Spleen (tissue), 11 donors: Measurements from ENCODE around the gene CDC37. TPM values are rescaled to one million over a fixed set of nuclear protein-coding genes. Genes with fewer than 3 reads are reported as not detected.
"Not testable (repeated sequence)": the region's sequence is repeated elsewhere in the genome, so short reads cannot be mapped to it uniquely, and the experiment has no call there.

Source experiments
- DNase-seq: peaks from one replicate; pipeline ENCODE4 v3.0.0-alpha.2; 2020
- H3K27ac ChIP-seq, 8 donors: fragments of 200-600 bp; sonication (generic) in 7 of 8; 1 replicate in 4 of 8; 2 replicates in 4 of 8; pipeline versions ENCODE4 v1.5.0 to v1.8.0; 2016 to 2021; ENCODE audit warnings: inconsistent platforms in 4 of 8, mild to moderate bottlenecking in 4 of 8, moderate library complexity in 1 of 8
- H3K27me3 ChIP-seq, 7 donors: fragments of 200-600 bp; sonication (generic) in 6 of 7; replicated peaks in 1 of 7; 1 replicate in 4 of 7; 2 replicates in 3 of 7; pipeline versions ENCODE4 v1.5.0 to v1.8.0; 2016 to 2021; ENCODE audit warnings: inconsistent platforms in 3 of 7, mild to moderate bottlenecking in 1 of 7
- H3K36me3 ChIP-seq, 6 donors: fragments of 200-600 bp; sonication (generic) in 5 of 6; 1 replicate in 4 of 6; 2 replicates in 2 of 6; pipeline versions ENCODE4 v1.5.0 to v1.8.0; 2016 to 2021; ENCODE audit warnings: inconsistent platforms in 2 of 6
- H3K4me1 ChIP-seq, 6 donors: fragments of 200-600 bp; sonication (generic) in 5 of 6; 1 replicate in 3 of 6; 2 replicates in 3 of 6; pipeline versions ENCODE4 v1.5.0 to v1.8.0; 2016 to 2021; ENCODE audit warnings: inconsistent platforms in 3 of 6
- H3K4me3 ChIP-seq, 8 donors: fragments of 200-600 bp; sonication (generic) in 7 of 8; 1 replicate in 4 of 8; 2 replicates in 4 of 8; pipeline versions ENCODE4 v1.5.0 to v1.8.0; 2016 to 2021; ENCODE audit warnings: inconsistent platforms in 4 of 8, mild to moderate bottlenecking in 4 of 8, moderate library complexity in 2 of 8
- H3K9me3 ChIP-seq, 8 donors: fragments of 200-600 bp; sonication (generic) in 7 of 8; 1 replicate in 4 of 8; 2 replicates in 4 of 8; pipeline versions ENCODE4 v1.5.0 to v1.8.0; 2016 to 2021; ENCODE audit warnings: inconsistent platforms in 4 of 8
- CTCF ChIP-seq, 11 experiments: fragments of 200-600 bp in 7 of 11; fragments of 450-650 bp in 4 of 11; sonication (generic) in 4 of 11; IDR thresholded peaks in 8 of 11; conservative IDR thresholded peaks in 3 of 11; 1 replicate in 7 of 11; 2 replicates in 4 of 11; pipeline versions ENCODE4 v1.4.0 to v1.8.0; 2016 to 2021; ENCODE audit warnings: antibody characterized with exemption in 11 of 11, inconsistent platforms in 4 of 11, mild to moderate bottlenecking in 1 of 11
- POLR2A ChIP-seq, 3 donors: fragments of 450-650 bp; IDR thresholded peaks; one replicate each; pipeline ENCODE4 v1.5.1; 2017; ENCODE audit warnings: antibody characterized with exemption in 3 of 3, mild to moderate bottlenecking in 1 of 3
- POLR2AphosphoS5 ChIP-seq, 3 donors: sonication (generic); formaldehyde crosslinking; IDR thresholded peaks; one replicate each; pipeline ENCODE4 v1.5.1; 2017; ENCODE audit warnings: antibody characterized with exemption in 3 of 3
- WGBS, 5 donors: extraction: QIAGEN DNeasy Blood & Tissue Kit in 3 of 5; methylation state at CpG; one replicate each; pipeline versions ENCODE4 v1.1.5 to v1.1.7; 2013 to 2018; 5-methylcytosine and 5-hydroxymethylcytosine counted together
- intact Hi-C: fragments of 100-400 bp; cut with DNase I; formaldehyde crosslinking; loops from one replicate; pipeline ENCODE4 v1.15.0; 2023; ENCODE audit warnings: low total_unique reads
- polyA plus RNA-seq, 3 donors: library from polyadenylated mRNA; stranded (reverse); fragments of 200-250 nt; gene quantifications; one replicate each; pipeline ENCODE4 v1.2.1, GENCODE V29; 2013
- total RNA-seq, 7 donors: library from RNA; depleted of rRNA in 3 of 7; stranded (reverse); fragments of >200 nt in 3 of 7; fragmentation: NEBNext Ultra II Directional in 4 of 7; extraction: Animal tissue kit (Norgen Biotek cat#: 25700) in 4 of 7; gene quantifications; one replicate each; pipeline versions ENCODE4 v1.1.0 to v1.2.1, GENCODE V29; 2016 to 2021
- donor health status: healthy with polysubstance abuse.
- donor health status: DM: no; HTN: no; CAD: no; lungs with moderate emphysema.
- donor health status: DM: no; HTN: no; CAD: no.
- donor health status: Bipolar disorder and iron deficiency.
- donor health status: healthy.
- donor health status: DM: no; HTN: no; CAD: no.
- donor health status: DM: yes; HTN: yes; CAD: no.

Gene CDC37
- total and polyA plus RNA-seq, 10 donors: 131 to 387 (median 160) TPM

GRCh38 chr19:10390652-10391286 is 12.6 kb downstream of the CDC37 start:
- peaks cover 0 to 58% (median 51%) of the 10 kb centered on the region in 6 donors for H3K36me3 ChIP-seq
- H3K27me3 ChIP-seq: no peaks in the 10 kb centered on the region
- intact Hi-C loops: no loop called here
- peaks cover 0 to 34% (median 10%) of the 10 kb centered on the region in 6 donors for H3K4me1 ChIP-seq
- peak overlapping the region in 1 of 8 donors; percentile 27 for H3K27ac ChIP-seq
- no peaks in the 10 kb centered on the region for H3K9me3 ChIP-seq
- DNase-seq: peak; percentile 84
- no peak overlapping the region for H3K4me3 ChIP-seq
- peak; percentile 76 to 92 (median 85) for TF ChIP-seq CTCF (IDR thresholded peaks at IDR 0.05 in 8 of 11, conservative IDR thresholded peaks at IDR 0.05 in 3 of 11)
- peak in 2 of 3 donors; percentile 29 to 61 for TF ChIP-seq POLR2AphosphoS5 (IDR thresholded peaks at IDR 0.05)
- TF ChIP-seq POLR2A (IDR thresholded peaks at IDR 0.05): no peak
- 53 to 62% (median 59%) methylated on average over 9 of the region's 9 CpGs for WGBS, 5 donors

GRCh38 chr19:10389863-10390262 is 13.5 kb downstream of the CDC37 start:
- 52 to 70% (median 63%) methylated on average over 8 to 12 of the region's 12 CpGs for WGBS, 5 donors
- no peaks in the 10 kb centered on the region for H3K27me3 ChIP-seq
- intact Hi-C loops: loop anchor here (2.0 to 5.0 kb wide), 2 partner anchors 121 to 458 kb away; no protein-coding TSS in a partner anchor
- peaks cover 0 to 49% (median 42%) of the 10 kb centered on the region in 6 donors for H3K36me3 ChIP-seq
- peaks cover 0 to 34% (median 10%) of the 10 kb centered on the region in 6 donors for H3K4me1 ChIP-seq
- DNase-seq: no peak
- no peak overlapping the region for H3K4me3 ChIP-seq
- TF ChIP-seq POLR2AphosphoS5 (IDR thresholded peaks at IDR 0.05) (peak; percentile 20 to 59 (median 52)), CTCF (IDR thresholded peaks at IDR 0.05 in 8 of 11, conservative IDR thresholded peaks at IDR 0.05 in 3 of 11) (no peak), POLR2A (IDR thresholded peaks at IDR 0.05) (no peak)
- no peaks in the 10 kb centered on the region for H3K9me3 ChIP-seq
- peak overlapping the region in 1 of 8 donors; percentile 7 for H3K27ac ChIP-seq

GRCh38 chr19:10388957-10389356 is 14.4 kb downstream of the CDC37 start:
- intact Hi-C loops: loop anchor here (2.0 to 5.0 kb wide), 2 partner anchors 120 to 457 kb away; no protein-coding TSS in a partner anchor
- peak; percentile 93 for DNase-seq
- TF ChIP-seq POLR2A (IDR thresholded peaks at IDR 0.05) (no peak), CTCF (IDR thresholded peaks at IDR 0.05 in 8 of 11, conservative IDR thresholded peaks at IDR 0.05 in 3 of 11) (peak; percentile 86 to 97 (median 92)), POLR2AphosphoS5 (IDR thresholded peaks at IDR 0.05) (peak in 1 of 3 donors; percentile 73)
- Histone ChIP-seq H3K36me3 (peaks cover 0 to 40% (median 33%) of the 10 kb centered on the region in 6 donors), H3K9me3 (no peaks in the 10 kb centered on the region), H3K27ac (peak overlapping the region in 1 of 8 donors; percentile 28), H3K27me3 (no peaks in the 10 kb centered on the region), H3K4me3 (no peak overlapping the region), H3K4me1 (peaks cover 0 to 34% (median 10%) of the 10 kb centered on the region in 6 donors)
- WGBS, 5 donors: 0 to 1% (median 0%) methylated on average over 3 of the region's 3 CpGs

- DNase-seq: no peak
- intact Hi-C loops: no loop called here
- peaks cover 3 to 46% (median 25%) of the 10 kb centered on the region in 6 donors for H3K4me1 ChIP-seq
- no peak for TF ChIP-seq POLR2AphosphoS5 (IDR thresholded peaks at IDR 0.05)
- H3K36me3 ChIP-seq: no peaks in the 10 kb centered on the region
- WGBS, 5 donors: 86 to 94% (median 91%) methylated on average over 9 of the region's 9 CpGs
- no peak overlapping the region for H3K4me3 ChIP-seq
- no peaks in the 10 kb centered on the region for H3K27me3 ChIP-seq
- H3K27ac ChIP-seq: no peak overlapping the region
- no peaks in the 10 kb centered on the region for H3K9me3 ChIP-seq
These were observed 18.8 kb downstream of the CDC37 start for GRCh38 chr19:10384580-10384979.

GRCh38 chr19:10383223-10383499 is 20.2 kb downstream of the CDC37 start:
- H3K27me3 ChIP-seq, H3K4me3 ChIP-seq, DNase-seq, intact Hi-C loops, H3K9me3 ChIP-seq: not testable (repeated sequence)
- H3K27ac ChIP-seq: peak overlapping the region in 2 of 8 donors; percentile 18 to 48
- peaks cover 10 to 47% (median 28%) of the 10 kb centered on the region in 6 donors for H3K4me1 ChIP-seq
- peaks cover 0 to 11% (median 5%) of the 10 kb centered on the region in 6 donors for H3K36me3 ChIP-seq
- 85 to 92% (median 89%) methylated on average over 8 of the region's 8 CpGs for WGBS, 5 donors
